ENCODE results near the gene POU2F1.

Gene POU2F1

GRCh38 chr1:167247754-167248153 is 27.1 kb downstream of the POU2F1 start:
- H3K36me3 ChIP-seq (ENCODE audit: low read length), result no peaks in the 10 kb centered on the region
- no peaks in the 10 kb centered on the region for H3K9me2 ChIP-seq (replicated peaks; ENCODE audit: insufficient read depth, low read length)

DNA sequence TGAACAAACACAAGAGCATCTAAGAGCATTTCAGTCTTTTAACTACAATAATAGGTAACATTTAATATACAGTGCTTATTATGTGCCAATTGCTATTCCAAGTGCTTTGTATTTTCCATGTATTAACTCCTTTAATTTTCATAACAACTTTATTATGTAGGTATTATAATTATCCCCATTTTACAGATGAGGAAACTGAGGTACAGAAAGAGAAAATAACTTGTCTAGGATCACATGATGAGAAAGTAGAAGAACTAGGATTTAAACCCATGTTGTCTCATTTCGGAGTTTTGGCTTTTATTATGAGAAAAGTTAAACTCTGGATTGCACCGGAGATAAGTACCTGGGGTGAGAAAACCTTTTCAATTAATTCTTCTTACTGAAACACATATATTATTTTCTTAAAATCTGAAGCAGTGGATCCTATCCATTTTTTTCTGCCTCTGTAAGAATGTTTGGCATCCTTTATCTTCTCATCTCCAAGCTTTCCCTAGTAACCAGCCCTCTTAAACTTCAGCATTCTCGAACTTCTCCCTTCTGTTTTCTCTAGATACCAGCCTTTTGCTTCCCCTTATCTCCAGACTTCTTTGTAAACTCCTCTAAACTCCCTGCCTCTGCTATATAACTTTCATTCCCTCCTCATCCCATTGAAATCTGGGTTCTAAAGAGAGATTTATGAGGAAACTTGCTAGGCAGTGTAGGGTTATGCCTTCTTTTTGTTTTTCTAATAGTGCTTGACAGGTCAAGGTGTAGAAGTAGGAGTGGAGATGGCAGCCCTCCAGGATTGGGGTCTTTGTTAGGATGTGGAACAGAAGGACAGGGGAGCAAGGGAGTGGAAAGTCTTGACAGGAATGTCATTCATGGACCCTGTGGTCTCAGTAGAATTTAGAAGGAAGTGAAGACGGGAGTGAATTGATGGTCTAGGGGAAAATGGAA is 28.3 kb downstream of the POU2F1 start:
- no peak overlapping the region for H2AFZ ChIP-seq (ENCODE audit: low read depth, low read length, severe bottlenecking)
- no peaks in the 10 kb centered on the region for H3K27me3 ChIP-seq (ENCODE audit: low read length)
- no peak overlapping the region for H3K9ac ChIP-seq (ENCODE audit: low read length)
- no peaks in the 10 kb centered on the region for H3K36me3 ChIP-seq (ENCODE audit: low read length)
- H3K27ac ChIP-seq (ENCODE audit: low read depth, low read length), result no peak overlapping the region
- no peaks in the 10 kb centered on the region for H4K20me1 ChIP-seq (ENCODE audit: low read depth, low read length)
- H3K9me3 ChIP-seq (ENCODE audit: insufficient read depth, low read length), result no peaks in the 10 kb centered on the region
- H3K9me2 ChIP-seq (replicated peaks; ENCODE audit: insufficient read depth, low read length), result no peaks in the 10 kb centered on the region
- H3F3A ChIP-seq (ENCODE audit: insufficient read depth), result no peaks in the 10 kb centered on the region
- H3K4me3 ChIP-seq (ENCODE audit: insufficient read depth, low read length, poor library complexity, severe bottlenecking), result no peak overlapping the region
- H3K4me2 ChIP-seq (ENCODE audit: low read depth, low read length, poor library complexity, severe bottlenecking), result no peak overlapping the region
- H3K79me2 ChIP-seq (ENCODE audit: insufficient read depth, low read length), result no peaks in the 10 kb centered on the region
- TF ChIP-seq EZH2phosphoT487 (conservative IDR thresholded peaks at IDR 0.05; ENCODE audit: low read length), result no peak
- TF ChIP-seq, protein P1, sequence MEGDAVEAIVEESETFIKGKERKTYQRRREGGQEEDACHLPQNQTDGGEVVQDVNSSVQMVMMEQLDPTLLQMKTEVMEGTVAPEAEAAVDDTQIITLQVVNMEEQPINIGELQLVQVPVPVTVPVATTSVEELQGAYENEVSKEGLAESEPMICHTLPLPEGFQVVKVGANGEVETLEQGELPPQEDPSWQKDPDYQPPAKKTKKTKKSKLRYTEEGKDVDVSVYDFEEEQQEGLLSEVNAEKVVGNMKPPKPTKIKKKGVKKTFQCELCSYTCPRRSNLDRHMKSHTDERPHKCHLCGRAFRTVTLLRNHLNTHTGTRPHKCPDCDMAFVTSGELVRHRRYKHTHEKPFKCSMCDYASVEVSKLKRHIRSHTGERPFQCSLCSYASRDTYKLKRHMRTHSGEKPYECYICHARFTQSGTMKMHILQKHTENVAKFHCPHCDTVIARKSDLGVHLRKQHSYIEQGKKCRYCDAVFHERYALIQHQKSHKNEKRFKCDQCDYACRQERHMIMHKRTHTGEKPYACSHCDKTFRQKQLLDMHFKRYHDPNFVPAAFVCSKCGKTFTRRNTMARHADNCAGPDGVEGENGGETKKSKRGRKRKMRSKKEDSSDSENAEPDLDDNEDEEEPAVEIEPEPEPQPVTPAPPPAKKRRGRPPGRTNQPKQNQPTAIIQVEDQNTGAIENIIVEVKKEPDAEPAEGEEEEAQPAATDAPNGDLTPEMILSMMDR (IDR thresholded peaks at IDR 0.05; ENCODE audit: insufficient read depth, low read length, poor library complexity, severe bottlenecking), result no peak

More at GRCh38 chr1:167247754-167248153, 27.1 kb downstream of the POU2F1 start:
- Histone ChIP-seq H3K4me3 (ENCODE audit: insufficient read depth, low read length, poor library complexity, severe bottlenecking) (no peak overlapping the region), H3K27me3 (ENCODE audit: low read length) (no peaks in the 10 kb centered on the region), H3F3A (ENCODE audit: insufficient read depth) (no peaks in the 10 kb centered on the region), H3K4me2 (ENCODE audit: low read depth, low read length, poor library complexity, severe bottlenecking) (no peak overlapping the region), H3K27ac (ENCODE audit: low read depth, low read length) (no peak overlapping the region), H3K9me3 (ENCODE audit: insufficient read depth, low read length) (no peaks in the 10 kb centered on the region), H4K20me1 (ENCODE audit: low read depth, low read length) (no peaks in the 10 kb centered on the region), H3K9ac (ENCODE audit: low read length) (no peak overlapping the region), H3K79me2 (ENCODE audit: insufficient read depth, low read length) (no peaks in the 10 kb centered on the region), H2AFZ (ENCODE audit: low read depth, low read length, severe bottlenecking) (no peak overlapping the region)
- TF ChIP-seq EZH2phosphoT487 (conservative IDR thresholded peaks at IDR 0.05; ENCODE audit: low read length), result no peak
- TF ChIP-seq, protein P1 (IDR thresholded peaks at IDR 0.05; ENCODE audit: insufficient read depth, low read length, poor library complexity, severe bottlenecking), result no peak

- Histone ChIP-seq H3K27ac (ENCODE audit: low read depth, low read length) (no peak overlapping the region), H3K4me3 (ENCODE audit: insufficient read depth, low read length, poor library complexity, severe bottlenecking) (no peak overlapping the region), H3K4me2 (ENCODE audit: low read depth, low read length, poor library complexity, severe bottlenecking) (no peak overlapping the region), H3K27me3 (ENCODE audit: low read length) (no peaks in the 10 kb centered on the region), H3K79me2 (ENCODE audit: insufficient read depth, low read length) (no peaks in the 10 kb centered on the region), H3K9ac (ENCODE audit: low read length) (no peak overlapping the region), H2AFZ (ENCODE audit: low read depth, low read length, severe bottlenecking) (no peak overlapping the region), H3K9me2 (replicated peaks; ENCODE audit: insufficient read depth, low read length) (no peaks in the 10 kb centered on the region), H3F3A (ENCODE audit: insufficient read depth) (no peaks in the 10 kb centered on the region), H3K9me3 (ENCODE audit: insufficient read depth, low read length) (no peaks in the 10 kb centered on the region), H4K20me1 (ENCODE audit: low read depth, low read length) (no peaks in the 10 kb centered on the region), H3K36me3 (ENCODE audit: low read length) (no peaks in the 10 kb centered on the region)
- TF ChIP-seq, protein P1 (IDR thresholded peaks at IDR 0.05; ENCODE audit: insufficient read depth, low read length, poor library complexity, severe bottlenecking), result no peak
- no peak for TF ChIP-seq EZH2phosphoT487 (conservative IDR thresholded peaks at IDR 0.05; ENCODE audit: low read length)
Measured at GRCh38 chr1:167249702-167250101, 29.0 kb downstream of the POU2F1 start.

All from SU-DHL-6 (cell line).